Upper lobe of left lung (tissue), 4 donors: ENCODE data around the gene MINDY4B.

Experiments used
- EP300 ChIP-seq, 4 donors: sonication (generic); formaldehyde crosslinking; IDR thresholded peaks; one replicate each; pipeline ENCODE4 v1.5.1; 2017; ENCODE audit warnings: antibody characterized with exemption in 4 of 4, control low read depth in 2 of 4
- POLR2A ChIP-seq, 4 donors: fragments of 450-650 bp; IDR thresholded peaks; one replicate each; pipeline ENCODE4 v1.5.1; 2016 to 2017; ENCODE audit warnings: antibody characterized with exemption in 4 of 4, mild to moderate bottlenecking in 2 of 4
- POLR2AphosphoS5 ChIP-seq, 2 donors: sonication (generic); formaldehyde crosslinking; IDR thresholded peaks; one replicate each; pipeline ENCODE4 v1.5.1; 2017; ENCODE audit warnings: antibody characterized with exemption in 2 of 2
- TF ChIP-seq, protein P1 (sequence below), 6 experiments: fragments of 450-650 bp in 4 of 6; fragments of 200-600 bp in 2 of 6; sonication (generic) in 2 of 6; IDR thresholded peaks; one replicate each; pipeline ENCODE4 v1.5.1; 2016 to 2019; ENCODE audit warnings: antibody characterized with exemption in 6 of 6

GRCh38 chr3:150850191-150850590, 55.0 kb downstream of the MINDY4B start:
- TF ChIP-seq POLR2A (IDR thresholded peaks at IDR 0.05) (no peak), EP300 (IDR thresholded peaks at IDR 0.05) (no peak), POLR2AphosphoS5 (IDR thresholded peaks at IDR 0.05) (no peak)
- TF ChIP-seq, protein P1, sequence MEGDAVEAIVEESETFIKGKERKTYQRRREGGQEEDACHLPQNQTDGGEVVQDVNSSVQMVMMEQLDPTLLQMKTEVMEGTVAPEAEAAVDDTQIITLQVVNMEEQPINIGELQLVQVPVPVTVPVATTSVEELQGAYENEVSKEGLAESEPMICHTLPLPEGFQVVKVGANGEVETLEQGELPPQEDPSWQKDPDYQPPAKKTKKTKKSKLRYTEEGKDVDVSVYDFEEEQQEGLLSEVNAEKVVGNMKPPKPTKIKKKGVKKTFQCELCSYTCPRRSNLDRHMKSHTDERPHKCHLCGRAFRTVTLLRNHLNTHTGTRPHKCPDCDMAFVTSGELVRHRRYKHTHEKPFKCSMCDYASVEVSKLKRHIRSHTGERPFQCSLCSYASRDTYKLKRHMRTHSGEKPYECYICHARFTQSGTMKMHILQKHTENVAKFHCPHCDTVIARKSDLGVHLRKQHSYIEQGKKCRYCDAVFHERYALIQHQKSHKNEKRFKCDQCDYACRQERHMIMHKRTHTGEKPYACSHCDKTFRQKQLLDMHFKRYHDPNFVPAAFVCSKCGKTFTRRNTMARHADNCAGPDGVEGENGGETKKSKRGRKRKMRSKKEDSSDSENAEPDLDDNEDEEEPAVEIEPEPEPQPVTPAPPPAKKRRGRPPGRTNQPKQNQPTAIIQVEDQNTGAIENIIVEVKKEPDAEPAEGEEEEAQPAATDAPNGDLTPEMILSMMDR (IDR thresholded peaks at IDR 0.05), result no peak
